Measurements from ENCODE around the gene SLC34A1. TPM values are rescaled to one million over a fixed set of nuclear protein-coding genes. Genes with fewer than 3 reads are reported as not detected.
"Not testable (repeated sequence)": the region's sequence is repeated elsewhere in the genome, so short reads cannot be mapped to it uniquely, and the experiment has no call there.

Gene SLC34A1
- total RNA-seq, 2 experiments from 2014 or later = 0.35 to 0.63 TPM

DNA sequence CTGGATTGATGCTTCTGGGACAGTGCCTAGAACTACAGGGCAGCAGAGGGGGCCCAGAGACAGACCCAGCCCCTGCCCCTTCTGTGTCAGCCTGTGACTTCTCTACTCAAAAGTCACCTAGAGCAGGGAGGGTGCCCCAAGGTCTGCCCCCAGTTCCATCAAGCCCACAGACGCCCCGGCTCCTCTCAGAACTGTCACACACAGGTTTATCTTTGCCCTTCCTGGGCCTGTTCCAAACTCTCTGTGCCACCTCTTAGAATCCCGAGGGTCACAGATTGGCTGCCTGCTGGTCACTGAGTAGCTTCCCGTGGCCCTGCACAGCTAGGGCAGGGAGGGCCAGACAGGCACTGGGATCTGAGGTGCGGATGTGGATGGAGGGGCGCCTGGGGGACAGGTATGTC is 24.8 kb upstream of the SLC34A1 start:
- Histone ChIP-seq H2AFZ (ENCODE audit: low read length) (no peak overlapping the region), H3K9me2 (ENCODE audit: insufficient read depth, low read length) (no peaks in the 10 kb centered on the region), H3K36me3 (ENCODE audit: insufficient read depth, low read length) (no peaks in the 10 kb centered on the region; the same call in 1 of the 2 replicates), H3K4me2 (ENCODE audit: low read length) (peak overlapping the region; percentile 95), H3K9me3 (ENCODE audit: low read length) (peaks cover 8% of the 10 kb centered on the region), H4K20me1 (ENCODE audit: insufficient read depth, low read length) (no peaks in the 10 kb centered on the region), H3K4me3 (ENCODE audit: low read depth, low read length, poor library complexity, severe bottlenecking) (peak overlapping the region; percentile 74), H3K4me1 (ENCODE audit: insufficient read depth, low read length, poor library complexity, severe bottlenecking) (peaks cover 77% of the 10 kb centered on the region), H3K79me2 (ENCODE audit: insufficient read depth, low read depth, low read length) (peaks cover 17% of the 10 kb centered on the region; the same call in 1 of the 2 replicates), H3K27ac (ENCODE audit: low read depth, low read length, poor library complexity, severe bottlenecking) (no peak overlapping the region)
- CTCF ChIA-PET (ENCODE audit: unreplicated experiment) = no interaction called here
- TF ChIP-seq EZH2phosphoT487 (IDR thresholded peaks at IDR 0.05; ENCODE audit: borderline replicate concordance, low read depth, low read length) = no peak
- TF ChIP-seq, protein P1, sequence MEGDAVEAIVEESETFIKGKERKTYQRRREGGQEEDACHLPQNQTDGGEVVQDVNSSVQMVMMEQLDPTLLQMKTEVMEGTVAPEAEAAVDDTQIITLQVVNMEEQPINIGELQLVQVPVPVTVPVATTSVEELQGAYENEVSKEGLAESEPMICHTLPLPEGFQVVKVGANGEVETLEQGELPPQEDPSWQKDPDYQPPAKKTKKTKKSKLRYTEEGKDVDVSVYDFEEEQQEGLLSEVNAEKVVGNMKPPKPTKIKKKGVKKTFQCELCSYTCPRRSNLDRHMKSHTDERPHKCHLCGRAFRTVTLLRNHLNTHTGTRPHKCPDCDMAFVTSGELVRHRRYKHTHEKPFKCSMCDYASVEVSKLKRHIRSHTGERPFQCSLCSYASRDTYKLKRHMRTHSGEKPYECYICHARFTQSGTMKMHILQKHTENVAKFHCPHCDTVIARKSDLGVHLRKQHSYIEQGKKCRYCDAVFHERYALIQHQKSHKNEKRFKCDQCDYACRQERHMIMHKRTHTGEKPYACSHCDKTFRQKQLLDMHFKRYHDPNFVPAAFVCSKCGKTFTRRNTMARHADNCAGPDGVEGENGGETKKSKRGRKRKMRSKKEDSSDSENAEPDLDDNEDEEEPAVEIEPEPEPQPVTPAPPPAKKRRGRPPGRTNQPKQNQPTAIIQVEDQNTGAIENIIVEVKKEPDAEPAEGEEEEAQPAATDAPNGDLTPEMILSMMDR (conservative IDR thresholded peaks at IDR 0.05; ENCODE audit: low read length) = no peak
- DNase-seq (ENCODE audit: low spot score) = no peak
- intact Hi-C loops (cut with micrococcal nuclease; ENCODE audit: unreplicated experiment) = no loop called here
- no TSS peak for BruUV-seq (replicated peaks)
- POLR2A ChIA-PET = interaction anchor here (3.2 kb wide), 1 partner anchor 8 kb away, joined by 35 read pairs; the partner anchor contains the start of gene LMAN2

DNA sequence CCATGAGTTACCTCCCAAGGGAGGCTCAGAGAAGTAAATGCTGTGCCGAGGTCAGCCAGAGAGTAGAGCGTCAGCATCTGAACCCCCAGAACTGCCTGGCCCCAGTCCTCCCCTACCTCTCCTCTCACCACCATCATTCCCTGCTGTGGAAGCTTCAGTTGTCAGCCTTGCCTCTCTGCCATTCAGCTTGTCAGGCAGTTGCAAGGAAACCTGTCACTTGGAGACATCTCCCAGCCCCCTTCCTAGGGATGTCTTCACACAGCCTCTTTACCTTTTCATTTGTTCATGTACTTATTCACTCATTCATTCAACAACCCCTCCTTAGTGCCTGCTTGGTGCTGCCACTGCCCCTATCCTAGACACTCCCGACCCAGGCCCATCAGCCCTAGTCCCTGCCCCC is 24.4 kb upstream of the SLC34A1 start:
- H3K9me3 ChIP-seq (ENCODE audit: low read length) = peaks cover 8% of the 10 kb centered on the region
- peaks cover 81% of the 10 kb centered on the region for H3K4me1 ChIP-seq (ENCODE audit: insufficient read depth, low read length, poor library complexity, severe bottlenecking)
- BruUV-seq (replicated peaks) = no TSS peak
- POLR2A ChIA-PET = interaction anchor here (3.2 kb wide), 1 partner anchor 9 kb away, joined by 35 read pairs; the partner anchor contains the start of gene LMAN2
- peak overlapping the region; percentile 95; the same call in 1 of the 2 replicates for H3K4me2 ChIP-seq (ENCODE audit: low read length)
- H3K4me3 ChIP-seq (ENCODE audit: low read depth, low read length, poor library complexity, severe bottlenecking) = peak overlapping the region; percentile 2
- H3K27ac ChIP-seq (ENCODE audit: low read depth, low read length, poor library complexity, severe bottlenecking) = no peak overlapping the region
- intact Hi-C loops (cut with micrococcal nuclease; ENCODE audit: unreplicated experiment) = no loop called here
- no peaks in the 10 kb centered on the region for H4K20me1 ChIP-seq (ENCODE audit: insufficient read depth, low read length)
- peaks cover 17% of the 10 kb centered on the region; the same call in 1 of the 2 replicates for H3K79me2 ChIP-seq (ENCODE audit: insufficient read depth, low read depth, low read length)
- H3K9me2 ChIP-seq (ENCODE audit: insufficient read depth, low read length) = no peaks in the 10 kb centered on the region
- no peaks in the 10 kb centered on the region; the same call in 1 of the 2 replicates for H3K36me3 ChIP-seq (ENCODE audit: insufficient read depth, low read length)
- CTCF ChIA-PET (ENCODE audit: unreplicated experiment) = no interaction called here
- no peak for TF ChIP-seq EZH2phosphoT487 (IDR thresholded peaks at IDR 0.05; ENCODE audit: borderline replicate concordance, low read depth, low read length)
- TF ChIP-seq, protein P1 (conservative IDR thresholded peaks at IDR 0.05; ENCODE audit: low read length) = no peak
- no peak overlapping the region for H2AFZ ChIP-seq (ENCODE audit: low read length)
- no peak for DNase-seq (ENCODE audit: low spot score)

DNA sequence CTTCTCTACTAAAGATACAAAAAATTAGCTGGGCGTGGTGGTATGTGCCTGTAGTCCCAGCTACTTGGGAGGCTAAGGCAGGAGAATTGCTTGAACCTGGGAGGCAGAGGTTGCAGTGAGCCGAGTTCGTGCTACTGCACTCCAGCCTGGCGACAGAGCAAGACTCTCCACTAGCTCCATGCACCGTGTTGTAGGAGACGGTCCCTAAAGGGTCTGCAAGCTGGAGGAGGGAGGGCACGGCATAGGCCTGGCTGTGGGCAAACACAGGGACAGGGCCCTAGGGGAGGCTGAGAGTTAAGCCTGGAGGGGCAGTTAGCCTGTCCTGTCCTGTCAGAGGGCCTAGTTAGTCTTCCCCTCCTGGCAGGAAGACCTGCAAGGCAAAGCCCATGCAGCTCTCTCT is 23.5 kb upstream of the SLC34A1 start:
- H4K20me1 ChIP-seq (ENCODE audit: insufficient read depth, low read length); H3K4me3 ChIP-seq (ENCODE audit: low read depth, low read length, poor library complexity, severe bottlenecking); BruUV-seq (replicated peaks); H3K9me3 ChIP-seq (ENCODE audit: low read length); DNase-seq (ENCODE audit: low spot score); H2AFZ ChIP-seq (ENCODE audit: low read length); H3K27ac ChIP-seq (ENCODE audit: low read depth, low read length, poor library complexity, severe bottlenecking); H3K36me3 ChIP-seq (ENCODE audit: insufficient read depth, low read length); intact Hi-C loops (cut with micrococcal nuclease; ENCODE audit: unreplicated experiment); H3K9me2 ChIP-seq (ENCODE audit: insufficient read depth, low read length): not testable (repeated sequence)
- ChIA-PET CTCF (ENCODE audit: unreplicated experiment) (interaction anchor here (0.8 to 1.4 kb wide), 4 partner anchors 10 to 51 kb away, joined by 3 to 10 read pairs (median 4); no protein-coding TSS in a partner anchor), POLR2A (interaction anchor here (1.2 to 3.2 kb wide), 4 partner anchors 10 to 15 kb away, joined by 4 to 35 read pairs (median 5); partner anchors contain the start of gene LMAN2)
- H3K79me2 ChIP-seq (ENCODE audit: insufficient read depth, low read depth, low read length) = peaks cover 17% of the 10 kb centered on the region; the same call in 1 of the 2 replicates
- peaks cover 81% of the 10 kb centered on the region for H3K4me1 ChIP-seq (ENCODE audit: insufficient read depth, low read length, poor library complexity, severe bottlenecking)
- H3K4me2 ChIP-seq (ENCODE audit: low read length) = peak overlapping the region; percentile 87

All from OCI-LY7 (cell line).